AG04450 (cell line): ENCODE results near the gene LRRC28. TPM values are rescaled to one million over a fixed set of nuclear protein-coding genes. Genes with fewer than 3 reads are reported as not detected.

Source experiments
- CTCF ChIA-PET: fragments of 300-600, 350-600 bp; formaldehyde crosslinking; extraction: SDS; loops from one replicate; lab custom pipeline; 2022; ENCODE audit warnings: antibody characterized with exemption, inconsistent platforms; lab: Charles Lee
- POLR2A ChIA-PET: fragments of 350-600 bp; formaldehyde crosslinking; extraction: SDS; loops from one replicate; lab custom pipeline; 2021; ENCODE audit warnings: antibody characterized with exemption, inconsistent platforms; lab: Yijun Ruan, JAX
- DNase-seq: peaks from one replicate; pipeline ENCODE4 v3.0.0-alpha.2; 2011; ENCODE audit warnings: low read depth, low spot score
- H3K27ac ChIP-seq: one replicate; pipeline ENCODE4 v1.5.1; 2012; ENCODE audit warnings: low read depth, low read length, control low read depth
- H3K27me3 ChIP-seq: one replicate; pipeline ENCODE4 v1.6.0; 2012; ENCODE audit warnings: low read length; ENCODE audit not compliant: control insufficient read depth, insufficient read depth
- H3K4me3 ChIP-seq: 2 replicates; pipeline ENCODE4 v1.5.1; 2011; ENCODE audit warnings: mild to moderate bottlenecking, low read depth, low read length, control low read depth
- H3K9me3 ChIP-seq: 2 replicates; pipeline ENCODE4 v1.5.1; 2012; ENCODE audit warnings: low read length; ENCODE audit not compliant: control insufficient read depth, insufficient read depth
- polyA plus RNA-seq: library from polyadenylated mRNA; depleted of rRNA; stranded (reverse); fragments of >200 nt; gene quantifications from 2 replicates; pipeline ENCODE4 v1.2.3, GENCODE V29; 2011
- TF ChIP-seq, protein P1 (sequence below): IDR thresholded peaks from 2 replicates; pipeline ENCODE4 v1.5.1; 2011; ENCODE audit warnings: low read depth, low read length, control low read depth, inconsistent platforms

LRRC28 gene
- polyA plus RNA-seq, 1 experiment, result 29.8 TPM

GRCh38 chr15:99424131-99424571 lies 172.9 kb downstream of the LRRC28 start:
- Histone ChIP-seq H3K27me3 (no peaks in the 10 kb centered on the region), H3K27ac (no peak overlapping the region), H3K4me3 (no peak overlapping the region), H3K9me3 (no peaks in the 10 kb centered on the region; the same call in 1 of the 2 replicates)
- TF ChIP-seq, protein P1, sequence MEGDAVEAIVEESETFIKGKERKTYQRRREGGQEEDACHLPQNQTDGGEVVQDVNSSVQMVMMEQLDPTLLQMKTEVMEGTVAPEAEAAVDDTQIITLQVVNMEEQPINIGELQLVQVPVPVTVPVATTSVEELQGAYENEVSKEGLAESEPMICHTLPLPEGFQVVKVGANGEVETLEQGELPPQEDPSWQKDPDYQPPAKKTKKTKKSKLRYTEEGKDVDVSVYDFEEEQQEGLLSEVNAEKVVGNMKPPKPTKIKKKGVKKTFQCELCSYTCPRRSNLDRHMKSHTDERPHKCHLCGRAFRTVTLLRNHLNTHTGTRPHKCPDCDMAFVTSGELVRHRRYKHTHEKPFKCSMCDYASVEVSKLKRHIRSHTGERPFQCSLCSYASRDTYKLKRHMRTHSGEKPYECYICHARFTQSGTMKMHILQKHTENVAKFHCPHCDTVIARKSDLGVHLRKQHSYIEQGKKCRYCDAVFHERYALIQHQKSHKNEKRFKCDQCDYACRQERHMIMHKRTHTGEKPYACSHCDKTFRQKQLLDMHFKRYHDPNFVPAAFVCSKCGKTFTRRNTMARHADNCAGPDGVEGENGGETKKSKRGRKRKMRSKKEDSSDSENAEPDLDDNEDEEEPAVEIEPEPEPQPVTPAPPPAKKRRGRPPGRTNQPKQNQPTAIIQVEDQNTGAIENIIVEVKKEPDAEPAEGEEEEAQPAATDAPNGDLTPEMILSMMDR, result no peak
- ChIA-PET CTCF (interaction anchor here (2.2 kb wide), 1 partner anchor 280 kb away, joined by 7 read pairs; no protein-coding TSS in a partner anchor), POLR2A (no interaction called here)
- no peak for DNase-seq

- ChIA-PET POLR2A (no interaction called here), CTCF (interaction anchor here (2.2 kb wide), 1 partner anchor 279 kb away, joined by 7 read pairs; no protein-coding TSS in a partner anchor)
- no peaks in the 10 kb centered on the region for H3K27me3 ChIP-seq
- peak; percentile 62 for DNase-seq
- H3K9me3 ChIP-seq, result no peaks in the 10 kb centered on the region; the same call in 1 of the 2 replicates
- TF ChIP-seq, protein P1, result no peak
- H3K4me3 ChIP-seq, result no peak overlapping the region
- peak overlapping the region; percentile 86 for H3K27ac ChIP-seq
These were observed 173.8 kb downstream of the LRRC28 start for GRCh38 chr15:99424978-99425656.

DNA sequence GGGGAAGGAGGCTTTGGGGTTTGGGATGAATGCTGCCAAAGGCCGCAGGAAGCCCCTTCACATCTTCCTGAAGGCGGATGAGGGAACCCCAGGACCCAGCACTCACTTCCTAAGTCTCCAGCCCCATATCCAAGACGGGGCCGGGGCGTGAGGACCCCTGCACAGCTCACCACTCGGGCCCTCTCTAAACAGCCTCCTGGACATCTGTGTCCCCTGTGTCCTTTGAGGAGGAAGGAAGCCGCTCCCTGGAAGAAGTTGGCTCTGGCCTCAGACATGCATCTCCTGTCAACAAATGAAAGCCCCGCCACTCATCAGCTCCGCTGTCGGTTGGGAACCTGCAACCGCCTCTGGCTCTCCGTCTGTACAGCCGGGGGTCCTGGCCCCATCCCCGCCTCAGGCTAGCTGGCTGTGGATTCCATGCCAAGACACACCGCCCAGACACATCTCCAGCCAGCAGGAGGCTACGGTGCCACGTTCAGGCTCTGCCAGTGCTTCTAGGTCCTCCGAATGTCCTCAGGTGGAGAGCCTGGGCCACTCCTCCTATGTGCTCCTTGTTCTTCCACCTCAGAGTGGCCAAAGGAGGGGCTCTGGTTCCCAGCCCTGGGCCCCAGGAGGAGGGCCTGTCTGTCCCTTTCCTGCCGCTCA lies 174.5 kb downstream of the LRRC28 start:
- ChIA-PET POLR2A (no interaction called here), CTCF (no interaction called here)
- Histone ChIP-seq H3K27me3 (no peaks in the 10 kb centered on the region), H3K9me3 (no peaks in the 10 kb centered on the region; the same call in 1 of the 2 replicates), H3K27ac (peak overlapping the region; percentile 86), H3K4me3 (no peak overlapping the region)
- TF ChIP-seq, protein P1, result no peak
- no peak for DNase-seq

GRCh38 chr15:99426431-99427105 lies 175.3 kb downstream of the LRRC28 start:
- TF ChIP-seq, protein P1, result no peak
- Histone ChIP-seq H3K9me3 (no peaks in the 10 kb centered on the region; the same call in 1 of the 2 replicates), H3K27me3 (no peaks in the 10 kb centered on the region), H3K27ac (no peak overlapping the region), H3K4me3 (no peak overlapping the region)
- DNase-seq, result no peak
- POLR2A ChIA-PET, result no interaction called here
- CTCF ChIA-PET, result no interaction called here
